ENCODE measurements around the gene AGK.

- TF ChIP-seq CTCF (IDR thresholded peaks at IDR 0.05; ENCODE audit: control extremely low read depth in 1 of 3, insufficient read depth in 1 of 3, low read depth in 1 of 3, low read length in 3 of 3) (no peak), JUN (IDR thresholded peaks at IDR 0.05; ENCODE audit: low read depth, low read length) (no peak), POLR2AphosphoS5 (IDR thresholded peaks at IDR 0.05; ENCODE audit: low read depth, low read length) (no peak), SIN3A (conservative IDR thresholded peaks at IDR 0.05 in 1 of 2, IDR thresholded peaks at IDR 0.05 in 1 of 2; ENCODE audit: low read depth in 1 of 2, low read length in 2 of 2) (no peak), POLR2A (IDR thresholded peaks at IDR 0.05; ENCODE audit: control extremely low read depth in 1 of 2, low read depth in 2 of 2, low read length in 2 of 2) (no peak), EGR1 (IDR thresholded peaks at IDR 0.05; ENCODE audit: borderline replicate concordance, low read depth, low read length) (no peak), CHD1 (IDR thresholded peaks at IDR 0.05; ENCODE audit: low read depth, low read length) (no peak), MAFK (IDR thresholded peaks at IDR 0.05; ENCODE audit: low read depth, low read length) (no peak), SP4 (IDR thresholded peaks at IDR 0.05; ENCODE audit: low read length) (no peak), EZH2 (IDR thresholded peaks at IDR 0.05; ENCODE audit: low read depth, low read length, severe bottlenecking) (no peak)
These were observed 7.5 kb downstream of the AGK start for GRCh38 chr7:141558544-141559183.
